CD4-positive, alpha-beta T cell treated with Interleukin-4 for 1 hour (primary cell): Measurements from ENCODE around the gene CEACAM7.

Experiments used
- DNase-seq, 2 donors: peaks; one replicate each; pipeline ENCODE4 v3.0.0-alpha.2; 2020 to 2022

Gene CEACAM7

GRCh38 chr19:41699968-41700323 lies 11.9 kb upstream of the CEACAM7 start:
- DNase-seq, result no peak

- no peak for DNase-seq
These were observed 11.3 kb upstream of the CEACAM7 start for GRCh38 chr19:41699231-41699967.

GRCh38 chr19:41698746-41699230 lies 10.7 kb upstream of the CEACAM7 start:
- no peak for DNase-seq

- no peak for DNase-seq
These were observed 9.3 kb upstream of the CEACAM7 start for GRCh38 chr19:41697198-41697855.

GRCh38 chr19:41696402-41697197 lies 8.5 kb upstream of the CEACAM7 start:
- DNase-seq, result no peak

GRCh38 chr19:41695745-41696144 lies 7.7 kb upstream of the CEACAM7 start:
- DNase-seq, result no peak

- DNase-seq, result no peak
These were observed 7.0 kb upstream of the CEACAM7 start for GRCh38 chr19:41694831-41695635.

GRCh38 chr19:41694196-41694595 lies 6.1 kb upstream of the CEACAM7 start:
- DNase-seq, result no peak

GRCh38 chr19:41691268-41691970 lies 3.3 kb upstream of the CEACAM7 start:
- DNase-seq, result peak in 1 of 2 donors; percentile 28

GRCh38 chr19:41690801-41691065 lies 2.7 kb upstream of the CEACAM7 start:
- no peak for DNase-seq

GRCh38 chr19:41689993-41690800 lies 2.1 kb upstream of the CEACAM7 start:
- DNase-seq, result no peak

- no peak for DNase-seq
These were observed 617 bp upstream of the CEACAM7 start for GRCh38 chr19:41688687-41689086.

GRCh38 chr19:41687419-41687818 lies 651 bp downstream of the CEACAM7 start:
- DNase-seq, result no peak

- no peak for DNase-seq
These were observed 5.6 kb downstream of the CEACAM7 start for GRCh38 chr19:41682437-41682836.

- no peak for DNase-seq
These were observed 16.6 kb downstream of the CEACAM7 start for GRCh38 chr19:41671486-41671885.

- DNase-seq, result no peak
These were observed 17.3 kb downstream of the CEACAM7 start for GRCh38 chr19:41670755-41671154.

- no peak for DNase-seq
These were observed 19.8 kb downstream of the CEACAM7 start for GRCh38 chr19:41668315-41668714.

GRCh38 chr19:41666075-41666474 lies 22.0 kb downstream of the CEACAM7 start:
- no peak for DNase-seq

- DNase-seq, result no peak
These were observed 30.9 kb downstream of the CEACAM7 start for GRCh38 chr19:41657157-41657556.

- peak in 1 of 2 donors; percentile 20 for DNase-seq
These were observed 31.3 kb downstream of the CEACAM7 start for GRCh38 chr19:41656756-41657155.

- DNase-seq, result no peak
These were observed 35.8 kb downstream of the CEACAM7 start for GRCh38 chr19:41652250-41652649.

- DNase-seq, result no peak
These were observed 38.2 kb downstream of the CEACAM7 start for GRCh38 chr19:41649827-41650226.
